Esophagus squamous epithelium (tissue), 5 donors: ENCODE measurements around the gene KRTAP19-7. TPM values are rescaled to one million over a fixed set of nuclear protein-coding genes. Genes with fewer than 3 reads are reported as not detected.

ENCODE experiments used
- DNase-seq: peaks from one replicate; lab custom pipeline; 2025; lab: John Stamatoyannopoulos, UW
- H3K27ac ChIP-seq, 4 donors: fragments of 200-600 bp; sonication (generic); one replicate each; pipeline ENCODE4 v1.5.1; 2016 to 2019; ENCODE audit warnings: mild to moderate bottlenecking in 1 of 4
- H3K27me3 ChIP-seq, 4 donors: fragments of 200-600 bp; sonication (generic); 1 replicate in 3 of 4; 2 replicates in 1 of 4; pipeline versions ENCODE4 v1.5.1 to v1.6.0; 2017 to 2021; ENCODE audit warnings: antibody characterized with exemption in 1 of 4
- H3K36me3 ChIP-seq, 3 donors: fragments of 200-600 bp; sonication (generic); one replicate each; pipeline ENCODE4 v1.5.1; 2016 to 2019
- H3K4me1 ChIP-seq, 3 donors: fragments of 200-600 bp; sonication (generic); one replicate each; pipeline ENCODE4 v1.5.1; 2017 to 2019
- H3K4me3 ChIP-seq, 4 donors: fragments of 200-600 bp; sonication (generic); 1 replicate in 3 of 4; 2 replicates in 1 of 4; pipeline ENCODE4 v1.5.1; 2016 to 2019; ENCODE audit warnings: mild to moderate bottlenecking in 2 of 4, moderate library complexity in 1 of 4
- H3K9me3 ChIP-seq, 3 donors: fragments of 200-600 bp; sonication (generic); one replicate each; pipeline ENCODE4 v1.5.1; 2016 to 2019
- POLR2A ChIP-seq, 4 donors: fragments of 450-650 bp; IDR thresholded peaks; one replicate each; pipeline ENCODE4 v1.6.1; 2017; ENCODE audit warnings: antibody characterized with exemption in 4 of 4, mild to moderate bottlenecking in 4 of 4, moderate library complexity in 3 of 4
- WGBS, 2 donors: methylation state at CpG; one replicate each; pipeline ENCODE4 v1.1.5; 2018; 5-methylcytosine and 5-hydroxymethylcytosine counted together
- intact Hi-C: fragments of 100-400 bp; cut with DNase I; formaldehyde crosslinking; loops from one replicate; pipeline ENCODE4 v1.15.0; 2022
- small RNA-seq, 4 donors: library from RNA; depleted of rRNA; stranded (forward); fragments of <200 nt; gene quantifications; one replicate each; pipeline ENCODE3, GENCODE V24; 2016
- total RNA-seq, 4 donors: library from RNA; depleted of rRNA; stranded (reverse); fragments of >200 nt; gene quantifications; one replicate each; pipeline ENCODE4 v1.1.0, GENCODE V29; 2016
- TF ChIP-seq, protein P1 (sequence below), 6 experiments: fragments of 450-650 bp in 4 of 6; fragments of 200-600 bp in 2 of 6; sonication (generic) in 2 of 6; IDR thresholded peaks; one replicate each; pipeline ENCODE4 v1.5.1; 2016 to 2019; ENCODE audit warnings: antibody characterized with exemption in 6 of 6, mild to moderate bottlenecking in 4 of 6, moderate library complexity in 4 of 6
- donor health status: DM: yes; HTN: yes; CAD: no.

The KRTAP19-7 gene
- total RNA-seq, 4 donors from 2014 or later, result not detected

DNA sequence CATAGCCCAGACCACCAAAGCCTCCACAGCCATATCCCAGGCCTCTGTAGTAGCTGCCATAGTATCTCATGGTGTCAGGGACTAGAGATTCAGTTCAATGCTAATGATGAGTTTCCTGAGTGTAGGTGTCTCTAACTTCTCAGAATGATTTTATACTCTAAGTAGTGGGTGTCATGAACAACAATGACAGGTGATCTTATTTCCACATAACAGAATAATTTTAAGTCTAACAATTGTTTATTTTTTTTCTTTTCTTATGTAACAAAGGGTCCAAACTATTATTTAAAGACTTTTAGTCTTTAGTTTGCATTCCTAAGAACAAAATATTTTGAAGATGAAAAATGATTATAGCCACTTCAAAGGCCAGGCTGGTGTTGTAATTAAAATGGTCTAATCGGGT, 19.4 kb downstream of the KRTAP19-7 start, which contains the start of gene KRTAP19-6:
Gene KRTAP19-6, minus strand, starts transcription at position 101 of the 400 bp plus-strand sequence. Its CDS starts 31 bp downstream, at position 70.
- Histone ChIP-seq H3K4me3 (no peak within 1 kb of the TSS), H3K27me3 (no peaks in the 10 kb centered on the region), H3K36me3 (no peaks in the 10 kb centered on the region), H3K4me1 (no peaks in the 10 kb centered on the region), H3K9me3 (no peaks in the 10 kb centered on the region), H3K27ac (no peak within 1 kb of the TSS)
- DNase-seq, result no peak
- WGBS, 2 donors, result 58 to 72% methylated on average over 1 of the region's 1 CpG
- TF ChIP-seq, protein P1, sequence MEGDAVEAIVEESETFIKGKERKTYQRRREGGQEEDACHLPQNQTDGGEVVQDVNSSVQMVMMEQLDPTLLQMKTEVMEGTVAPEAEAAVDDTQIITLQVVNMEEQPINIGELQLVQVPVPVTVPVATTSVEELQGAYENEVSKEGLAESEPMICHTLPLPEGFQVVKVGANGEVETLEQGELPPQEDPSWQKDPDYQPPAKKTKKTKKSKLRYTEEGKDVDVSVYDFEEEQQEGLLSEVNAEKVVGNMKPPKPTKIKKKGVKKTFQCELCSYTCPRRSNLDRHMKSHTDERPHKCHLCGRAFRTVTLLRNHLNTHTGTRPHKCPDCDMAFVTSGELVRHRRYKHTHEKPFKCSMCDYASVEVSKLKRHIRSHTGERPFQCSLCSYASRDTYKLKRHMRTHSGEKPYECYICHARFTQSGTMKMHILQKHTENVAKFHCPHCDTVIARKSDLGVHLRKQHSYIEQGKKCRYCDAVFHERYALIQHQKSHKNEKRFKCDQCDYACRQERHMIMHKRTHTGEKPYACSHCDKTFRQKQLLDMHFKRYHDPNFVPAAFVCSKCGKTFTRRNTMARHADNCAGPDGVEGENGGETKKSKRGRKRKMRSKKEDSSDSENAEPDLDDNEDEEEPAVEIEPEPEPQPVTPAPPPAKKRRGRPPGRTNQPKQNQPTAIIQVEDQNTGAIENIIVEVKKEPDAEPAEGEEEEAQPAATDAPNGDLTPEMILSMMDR (IDR thresholded peaks at IDR 0.05), result no peak
- no peak for TF ChIP-seq POLR2A (IDR thresholded peaks at IDR 0.05)
- intact Hi-C loops, result no loop called here

- no peak overlapping the region for H3K27ac ChIP-seq
- no peak for TF ChIP-seq POLR2A (IDR thresholded peaks at IDR 0.05)
- TF ChIP-seq, protein P1 (IDR thresholded peaks at IDR 0.05), result no peak
- intact Hi-C loops, result no loop called here
- H3K9me3 ChIP-seq, result no peaks in the 10 kb centered on the region
- 73 to 87% methylated on average over 1 of the region's 1 CpG for WGBS, 2 donors
- no peaks in the 10 kb centered on the region for H3K4me1 ChIP-seq
- no peaks in the 10 kb centered on the region for H3K27me3 ChIP-seq
- DNase-seq, result no peak
- H3K36me3 ChIP-seq, result no peaks in the 10 kb centered on the region
- H3K4me3 ChIP-seq, result no peak overlapping the region
These were observed 42.2 kb downstream of the KRTAP19-7 start for GRCh38 chr21:30518876-30519275.

DNA sequence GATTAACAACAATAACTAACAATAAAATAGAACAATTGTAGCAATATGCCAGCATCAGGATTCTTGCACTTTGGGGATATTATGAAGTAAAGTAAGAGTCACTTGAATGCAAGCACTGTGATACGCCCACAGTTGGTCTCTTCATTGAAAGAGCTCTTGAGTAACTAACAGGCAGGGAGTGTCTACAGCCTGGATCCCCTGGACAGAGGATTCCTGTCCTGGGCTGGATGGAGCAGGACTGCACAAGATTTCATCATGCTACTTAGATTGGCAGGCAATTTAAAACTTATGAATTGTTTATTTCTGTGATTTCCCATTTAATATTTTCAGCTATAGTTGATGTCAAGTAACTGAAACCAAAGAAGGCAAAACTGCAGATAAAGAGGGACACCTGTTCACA, 45.4 kb downstream of the KRTAP19-7 start:
- intact Hi-C loops, result no loop called here
- Histone ChIP-seq H3K36me3 (no peaks in the 10 kb centered on the region), H3K4me1 (no peaks in the 10 kb centered on the region), H3K27me3 (no peaks in the 10 kb centered on the region), H3K4me3 (no peak overlapping the region), H3K27ac (no peak overlapping the region), H3K9me3 (no peaks in the 10 kb centered on the region)
- 68 to 71% methylated on average over 1 of the region's 1 CpG for WGBS, 2 donors
- no peak for DNase-seq
- TF ChIP-seq, protein P1 (IDR thresholded peaks at IDR 0.05), result no peak
- no peak for TF ChIP-seq POLR2A (IDR thresholded peaks at IDR 0.05)

Small RNA genes lying within 50 kb of the gene (small RNA-seq; reads per million reads assigned to genes)
- 0 reads per million in 4 donors for gene AP000567.1
- gene KRTAP19-10P, result 0 reads per million in 4 donors
- 0 reads per million in 4 donors for gene KRTAP19-11P
- gene KRTAP22-1, result 0 reads per million in 4 donors
- gene KRTAP22-2, result 0 reads per million in 4 donors

Other genes with a start within 250 kb of the KRTAP19-7 start
- gene KRTAP26-1, start 241.0 kb downstream of the KRTAP19-7 start, total RNA-seq, result not detected
- gene KRTAP27-1, start 223.6 kb downstream of the KRTAP19-7 start, total RNA-seq, result not detected
- not detected for gene KRTAP23-1, start 212.7 kb downstream of the KRTAP19-7 start, total RNA-seq
- not detected for gene KRTAP13-2, start 189.0 kb downstream of the KRTAP19-7 start, total RNA-seq
- not detected for gene KRTAP13-1, start 165.3 kb downstream of the KRTAP19-7 start, total RNA-seq
- gene KRTAP13-3, start 135.4 kb downstream of the KRTAP19-7 start, total RNA-seq, result not detected
- gene KRTAP13-4, start 131.1 kb downstream of the KRTAP19-7 start, total RNA-seq, result not detected
- not detected for gene KRTAP15-1, start 121.0 kb downstream of the KRTAP19-7 start, total RNA-seq
- gene KRTAP19-1, start 80.9 kb downstream of the KRTAP19-7 start, total RNA-seq, result not detected
- not detected for gene KRTAP19-2, start 73.9 kb downstream of the KRTAP19-7 start, total RNA-seq
- not detected for gene KRTAP19-3, start 69.3 kb downstream of the KRTAP19-7 start, total RNA-seq
- gene KRTAP19-4, start 64.1 kb downstream of the KRTAP19-7 start, total RNA-seq, result not detected
- gene KRTAP19-5, start 59.2 kb downstream of the KRTAP19-7 start, total RNA-seq, result not detected
- not detected for gene KRTAP19-6, start 19.4 kb downstream of the KRTAP19-7 start, total RNA-seq
- not detected for gene KRTAP22-2, start 29.1 kb upstream of the KRTAP19-7 start, total RNA-seq
- gene KRTAP6-3, start 31.1 kb upstream of the KRTAP19-7 start, total RNA-seq, result not detected
- not detected for gene KRTAP6-2, start 37.6 kb upstream of the KRTAP19-7 start, total RNA-seq
- not detected for gene KRTAP22-1, start 39.8 kb upstream of the KRTAP19-7 start, total RNA-seq
- gene KRTAP6-1, start 52.6 kb upstream of the KRTAP19-7 start, total RNA-seq, result not detected
- gene KRTAP20-1, start 55.1 kb upstream of the KRTAP19-7 start, total RNA-seq, result not detected
- not detected for gene KRTAP20-4, start 59.3 kb upstream of the KRTAP19-7 start, total RNA-seq
- not detected for gene KRTAP20-2, start 73.9 kb upstream of the KRTAP19-7 start, total RNA-seq
- gene KRTAP20-3, start 81.5 kb upstream of the KRTAP19-7 start, total RNA-seq, result not detected
- gene KRTAP21-3, start 157.5 kb upstream of the KRTAP19-7 start, total RNA-seq, result not detected
- gene KRTAP21-2, start 185.9 kb upstream of the KRTAP19-7 start, total RNA-seq, result not detected
- gene KRTAP21-1, start 194.1 kb upstream of the KRTAP19-7 start, total RNA-seq, result not detected